GM12892 (cell line): ENCODE results near the gene IP6K3.

Experiments
- DNase-seq: peaks from one replicate; pipeline ENCODE4 v3.0.0; 2011; ENCODE audit not compliant: insufficient read length
- FAIRE-seq: peaks from 2 replicates; lab custom pipeline; 2011; peaks lifted over from hg19 to GRCh38; lab: Jason Lieb, UNC
- POLR2A ChIP-seq: IDR thresholded peaks from 2 replicates; pipeline ENCODE4 v1.6.1; 2011; ENCODE audit warnings: low read depth, low read length, control low read depth
- POLR2AphosphoS5 ChIP-seq: IDR thresholded peaks from 2 replicates; pipeline ENCODE4 v1.6.1; 2011; ENCODE audit warnings: low read depth, low read length, control low read depth
- TAF1 ChIP-seq: IDR thresholded peaks from 2 replicates; pipeline ENCODE4 v1.6.1; 2011; ENCODE audit warnings: low read depth, mild to moderate bottlenecking, control low read depth, low read length, borderline replicate concordance

Gene IP6K3

GRCh38 chr6:33765368-33765767, 18.7 kb upstream of the IP6K3 start:
- no peak for FAIRE-seq
- TF ChIP-seq TAF1 (no peak), POLR2AphosphoS5 (no peak), POLR2A (no peak)
- no peak for DNase-seq

- no peak for DNase-seq
- TF ChIP-seq POLR2A: no peak
- no peak for TF ChIP-seq POLR2AphosphoS5
- FAIRE-seq: no peak
These were observed 17.3 kb upstream of the IP6K3 start for GRCh38 chr6:33764036-33764435.

DNA sequence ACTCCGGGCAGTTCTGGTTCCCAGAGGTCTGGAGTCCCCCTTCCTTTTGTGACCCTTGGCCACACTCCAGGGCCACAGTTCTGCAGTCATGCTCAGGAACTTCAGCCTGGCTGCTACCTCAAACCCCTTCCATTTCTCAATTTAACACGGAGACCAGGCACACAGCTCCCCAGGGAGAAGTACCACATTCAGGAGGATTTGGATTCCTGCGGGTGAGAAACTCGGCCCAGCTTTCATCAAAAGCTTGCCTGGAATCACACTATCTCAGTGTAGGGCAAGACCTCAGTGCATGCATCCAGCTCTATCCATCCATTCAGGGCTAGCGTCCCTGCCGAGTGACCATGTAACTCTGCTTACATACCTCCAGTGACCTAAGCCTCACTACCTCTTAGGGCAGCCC, 16.8 kb upstream of the IP6K3 start:
- FAIRE-seq: no peak
- TF ChIP-seq TAF1: no peak
- no peak for TF ChIP-seq POLR2AphosphoS5
- no peak for TF ChIP-seq POLR2A
- DNase-seq: no peak

DNA sequence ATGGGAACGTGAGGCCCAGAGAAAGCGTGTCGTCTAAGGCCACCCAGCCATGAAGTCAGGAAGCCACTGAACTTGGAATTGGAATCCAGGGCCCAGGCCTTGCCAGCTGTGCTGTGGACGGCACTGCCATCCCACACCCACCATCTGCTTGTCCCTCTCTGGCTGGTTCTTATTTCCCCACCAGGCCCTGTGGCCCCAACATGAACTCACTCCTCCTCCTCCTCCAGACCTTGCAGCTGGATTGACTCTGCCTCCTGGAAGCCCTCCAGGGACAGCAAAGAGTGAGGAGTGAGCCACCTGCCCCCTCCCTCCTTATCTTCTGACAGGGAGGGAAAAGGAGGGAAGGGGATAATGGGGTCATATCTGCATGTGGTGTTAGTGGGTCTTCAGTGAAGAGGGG, 16.0 kb upstream of the IP6K3 start:
- FAIRE-seq (no peak), DNase-seq (no peak)
- no peak for TF ChIP-seq TAF1
- TF ChIP-seq POLR2AphosphoS5: no peak
- no peak for TF ChIP-seq POLR2A

GRCh38 chr6:33761922-33762629, 15.4 kb upstream of the IP6K3 start:
- DNase-seq (no peak), FAIRE-seq (peak; percentile 67)
- TF ChIP-seq POLR2AphosphoS5: no peak
- no peak for TF ChIP-seq TAF1
- no peak for TF ChIP-seq POLR2A

DNA sequence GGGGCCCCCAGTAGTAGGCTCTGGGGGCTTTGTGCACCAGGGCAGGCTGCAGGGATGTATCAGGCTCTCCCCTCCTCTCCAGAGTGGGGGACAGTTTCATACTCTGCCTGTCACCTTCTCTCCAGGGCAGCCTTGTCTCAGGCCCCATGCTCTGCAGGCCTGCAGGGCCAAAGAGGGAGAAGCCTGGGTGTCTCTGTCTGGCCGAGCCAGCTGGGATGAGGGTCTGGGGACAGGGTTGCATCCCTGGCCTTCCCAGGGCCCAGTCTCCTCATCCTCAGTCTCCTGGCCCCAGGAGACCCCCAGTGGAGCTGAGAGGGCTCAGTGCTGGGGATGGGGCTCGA, 14.8 kb upstream of the IP6K3 start:
- DNase-seq (no peak), FAIRE-seq (no peak)
- TF ChIP-seq POLR2A (no peak), POLR2AphosphoS5 (no peak), TAF1 (no peak)

- FAIRE-seq: no peak
- no peak for TF ChIP-seq POLR2AphosphoS5
- TF ChIP-seq POLR2A: no peak
- no peak for DNase-seq
These were observed 13.4 kb upstream of the IP6K3 start for GRCh38 chr6:33759887-33760629.

DNA sequence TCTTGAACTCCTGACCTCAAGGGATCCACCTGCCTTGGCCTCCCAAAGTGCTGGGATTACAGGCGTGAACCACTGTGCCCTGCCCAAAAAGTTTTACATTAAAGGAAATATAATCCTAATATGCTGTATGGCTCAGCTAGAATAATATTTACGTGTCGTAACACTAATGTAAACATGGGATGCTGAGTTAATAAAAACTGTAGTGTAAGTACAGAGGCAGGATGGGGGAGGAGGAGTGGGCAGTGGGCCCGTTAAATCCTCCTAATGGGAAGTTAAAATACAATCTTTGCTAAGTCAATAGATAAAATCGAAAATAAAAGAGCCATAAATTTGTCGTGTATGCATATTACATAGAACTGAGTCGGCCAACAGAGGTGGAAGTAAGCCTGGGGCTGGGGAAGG, 12.1 kb upstream of the IP6K3 start:
- FAIRE-seq: no peak
- no peak for TF ChIP-seq POLR2AphosphoS5
- TF ChIP-seq TAF1: no peak
- TF ChIP-seq POLR2A: no peak
- no peak for DNase-seq

DNA sequence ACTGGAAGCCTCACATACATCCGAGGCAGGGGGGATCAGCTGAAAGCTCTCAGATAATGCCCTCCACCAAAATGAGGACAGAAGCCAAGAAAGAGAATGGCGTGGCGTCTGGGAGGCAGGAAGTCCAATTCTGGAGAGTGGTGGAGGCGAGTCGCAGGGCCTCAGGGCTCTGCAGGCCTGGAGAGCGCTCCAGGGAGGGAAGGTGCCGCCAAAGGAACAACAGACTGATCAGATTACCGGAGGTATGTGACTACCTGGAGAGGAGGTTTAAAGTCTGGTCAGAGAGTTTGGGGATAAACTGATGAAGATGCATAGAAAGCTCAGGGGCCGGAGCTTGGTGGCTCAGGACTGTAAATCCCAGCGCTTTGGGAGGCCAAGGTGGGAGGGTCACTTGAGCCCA, 11.2 kb upstream of the IP6K3 start:
- DNase-seq (no peak), FAIRE-seq (no peak)
- TF ChIP-seq POLR2AphosphoS5: no peak
- no peak for TF ChIP-seq TAF1
- no peak for TF ChIP-seq POLR2A

DNA sequence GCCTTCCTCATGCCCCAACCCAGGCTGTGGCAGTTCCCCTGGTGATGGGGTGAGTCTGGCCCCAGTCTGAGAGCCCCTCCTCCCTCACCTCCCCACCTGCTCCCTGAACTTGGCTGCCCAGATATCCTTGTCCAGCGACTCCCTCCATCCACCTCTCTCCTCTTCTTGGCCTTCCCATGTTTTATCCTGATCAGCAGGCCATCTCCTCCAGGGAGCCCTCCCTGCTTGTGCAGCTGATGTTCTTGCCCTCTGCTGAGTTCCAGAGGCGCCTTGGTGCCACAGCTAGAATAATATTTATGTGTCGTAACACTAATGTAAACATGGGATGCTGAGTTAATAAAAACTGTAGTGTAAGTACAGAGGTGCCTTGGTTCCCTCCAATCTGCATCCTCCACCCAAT, 10.4 kb upstream of the IP6K3 start:
- FAIRE-seq (no peak), DNase-seq (no peak)
- TF ChIP-seq TAF1: no peak
- TF ChIP-seq POLR2A: no peak
- TF ChIP-seq POLR2AphosphoS5: no peak

DNA sequence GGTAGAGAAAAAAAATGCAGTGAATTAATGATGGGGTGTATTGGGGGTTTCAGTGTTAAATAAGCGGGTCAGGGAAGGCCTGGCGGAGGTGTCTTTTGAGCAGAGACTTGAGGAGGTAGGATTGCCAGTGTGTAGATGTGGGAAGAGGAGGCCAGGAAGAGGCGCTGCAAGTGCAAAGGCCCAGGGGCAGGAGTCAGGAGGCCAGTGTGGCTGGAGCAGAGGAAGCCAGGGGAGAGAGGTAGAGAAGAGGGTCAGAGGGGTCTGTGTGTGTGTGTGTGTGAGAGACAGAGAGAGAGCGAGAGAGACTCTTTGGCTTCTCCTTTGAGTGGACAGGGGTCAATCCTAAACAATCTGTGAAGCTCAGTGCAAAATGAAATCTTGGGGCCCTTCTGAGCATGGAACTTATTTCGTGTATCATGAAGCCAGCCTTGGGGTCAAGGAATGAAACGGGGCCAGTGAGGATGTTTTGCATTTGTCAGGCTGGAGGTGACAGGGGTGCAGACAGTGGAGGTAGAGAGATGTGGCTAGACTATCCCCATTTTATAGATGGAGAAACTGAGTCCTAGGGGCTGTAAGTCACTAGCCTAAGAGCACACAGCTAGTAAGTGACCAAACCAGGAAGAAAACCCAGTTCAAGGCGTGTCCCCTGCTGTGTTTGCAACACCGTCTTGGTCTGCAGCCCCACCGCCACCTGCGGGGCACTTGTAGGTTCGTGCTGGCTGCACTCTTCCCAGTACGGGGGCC, 9.7 kb upstream of the IP6K3 start:
- TF ChIP-seq TAF1 (no peak), POLR2AphosphoS5 (no peak), POLR2A (no peak)
- DNase-seq: no peak
- no peak for FAIRE-seq
